MM.1S (cell line): ENCODE data around the gene KCNQ2.

Experiments used
- EZH2 ChIP-seq: fragments of 300-600 bp; sonication (generic); optimal IDR thresholded peaks from 2 replicates; pipeline ENCODE3; 2017; ENCODE audit warnings: low read depth, mild to moderate bottlenecking, antibody characterized with exemption, low read length, mixed read lengths
- EZH2phosphoT487 ChIP-seq: fragments of 300-600 bp; sonication (generic); IDR thresholded peaks from 2 replicates; pipeline ENCODE4 v1.6.1; 2018; ENCODE audit warnings: antibody characterized with exemption, low read length
- TF ChIP-seq, protein P1 (sequence below): fragments of 300-600 bp; sonication (generic); IDR thresholded peaks from 2 replicates; pipeline ENCODE4 v1.5.1; 2016; ENCODE audit warnings: antibody characterized with exemption, low read length, mixed read lengths

DNA sequence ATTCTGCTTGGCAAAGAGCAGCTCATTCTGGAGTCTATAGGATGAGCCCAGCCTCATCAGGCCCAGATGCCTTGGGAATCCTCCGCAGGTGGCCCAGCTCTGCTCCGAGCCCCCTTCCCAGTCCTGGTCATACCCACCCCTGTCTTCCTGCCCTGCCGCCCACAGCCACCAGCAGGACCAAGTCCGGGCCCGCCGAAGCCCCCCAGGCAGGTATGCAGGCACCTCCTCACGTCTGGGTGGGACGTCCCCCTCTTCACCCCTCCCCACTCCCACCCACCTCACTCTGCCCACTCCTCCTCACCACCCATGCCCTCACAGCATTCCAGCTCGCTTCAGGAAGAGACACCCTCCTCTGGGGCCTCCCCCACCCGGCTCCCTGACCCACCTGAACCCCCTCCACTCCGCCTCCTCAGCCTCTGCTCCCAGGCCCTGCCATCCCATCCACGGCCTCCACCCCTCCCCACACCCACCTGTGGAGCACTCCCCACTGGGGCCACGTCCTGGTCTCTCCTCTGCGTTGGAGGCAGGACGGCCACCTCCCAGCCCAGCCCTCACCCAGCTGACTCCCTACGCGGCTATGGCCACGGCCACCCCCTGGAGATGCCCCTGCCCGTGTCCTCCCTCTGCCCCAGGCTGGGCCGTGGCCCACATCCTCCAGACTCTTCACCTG lies 43.4 kb downstream of the KCNQ2 start:
- TF ChIP-seq EZH2 (no peak), EZH2phosphoT487 (no peak)
- TF ChIP-seq, protein P1, sequence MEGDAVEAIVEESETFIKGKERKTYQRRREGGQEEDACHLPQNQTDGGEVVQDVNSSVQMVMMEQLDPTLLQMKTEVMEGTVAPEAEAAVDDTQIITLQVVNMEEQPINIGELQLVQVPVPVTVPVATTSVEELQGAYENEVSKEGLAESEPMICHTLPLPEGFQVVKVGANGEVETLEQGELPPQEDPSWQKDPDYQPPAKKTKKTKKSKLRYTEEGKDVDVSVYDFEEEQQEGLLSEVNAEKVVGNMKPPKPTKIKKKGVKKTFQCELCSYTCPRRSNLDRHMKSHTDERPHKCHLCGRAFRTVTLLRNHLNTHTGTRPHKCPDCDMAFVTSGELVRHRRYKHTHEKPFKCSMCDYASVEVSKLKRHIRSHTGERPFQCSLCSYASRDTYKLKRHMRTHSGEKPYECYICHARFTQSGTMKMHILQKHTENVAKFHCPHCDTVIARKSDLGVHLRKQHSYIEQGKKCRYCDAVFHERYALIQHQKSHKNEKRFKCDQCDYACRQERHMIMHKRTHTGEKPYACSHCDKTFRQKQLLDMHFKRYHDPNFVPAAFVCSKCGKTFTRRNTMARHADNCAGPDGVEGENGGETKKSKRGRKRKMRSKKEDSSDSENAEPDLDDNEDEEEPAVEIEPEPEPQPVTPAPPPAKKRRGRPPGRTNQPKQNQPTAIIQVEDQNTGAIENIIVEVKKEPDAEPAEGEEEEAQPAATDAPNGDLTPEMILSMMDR: no peak
